Stomach smooth muscle (tissue), 2 donors: Measurements from ENCODE around the gene SLC6A2.
A peak's percentile ranks its signal among the peaks of the same experiment; 100 is the strongest.
"Not testable (repeated sequence)": the region's sequence is repeated elsewhere in the genome, so short reads cannot be mapped to it uniquely, and the experiment has no call there.

ENCODE experiments used
- H3K27ac ChIP-seq: one replicate; pipeline ENCODE4 v1.7.0; 2013; ENCODE audit warnings: mild to moderate bottlenecking, low read length, inconsistent platforms
- H3K27me3 ChIP-seq, 2 donors: one replicate each; pipeline ENCODE4 v1.7.0; 2013; ENCODE audit warnings: low read length in 2 of 2; ENCODE audit not compliant: insufficient read depth in 2 of 2, control insufficient read depth in 1 of 2
- H3K36me3 ChIP-seq, 2 donors: one replicate each; pipeline ENCODE4 v1.7.0; 2013; ENCODE audit warnings: low read length in 2 of 2; ENCODE audit not compliant: control insufficient read depth in 2 of 2, insufficient read depth in 2 of 2
- H3K4me1 ChIP-seq: one replicate; pipeline ENCODE4 v1.7.0; 2013; ENCODE audit warnings: low read length; ENCODE audit not compliant: control insufficient read depth, insufficient read depth
- H3K4me3 ChIP-seq, 2 donors: one replicate each; pipeline ENCODE4 v1.7.0; 2013; ENCODE audit warnings: low read length in 2 of 2
- H3K9ac ChIP-seq, 2 donors: one replicate each; pipeline ENCODE4 v1.7.0; 2013; ENCODE audit warnings: low read length in 2 of 2, mild to moderate bottlenecking in 1 of 2
- H3K9me3 ChIP-seq, 2 donors: one replicate each; pipeline ENCODE4 v1.7.0; 2013; ENCODE audit warnings: low read length in 2 of 2; ENCODE audit not compliant: control insufficient read depth in 2 of 2
- donor health status: healthy.
- donor health status: Pancreatic carcinoma.

Gene SLC6A2

DNA sequence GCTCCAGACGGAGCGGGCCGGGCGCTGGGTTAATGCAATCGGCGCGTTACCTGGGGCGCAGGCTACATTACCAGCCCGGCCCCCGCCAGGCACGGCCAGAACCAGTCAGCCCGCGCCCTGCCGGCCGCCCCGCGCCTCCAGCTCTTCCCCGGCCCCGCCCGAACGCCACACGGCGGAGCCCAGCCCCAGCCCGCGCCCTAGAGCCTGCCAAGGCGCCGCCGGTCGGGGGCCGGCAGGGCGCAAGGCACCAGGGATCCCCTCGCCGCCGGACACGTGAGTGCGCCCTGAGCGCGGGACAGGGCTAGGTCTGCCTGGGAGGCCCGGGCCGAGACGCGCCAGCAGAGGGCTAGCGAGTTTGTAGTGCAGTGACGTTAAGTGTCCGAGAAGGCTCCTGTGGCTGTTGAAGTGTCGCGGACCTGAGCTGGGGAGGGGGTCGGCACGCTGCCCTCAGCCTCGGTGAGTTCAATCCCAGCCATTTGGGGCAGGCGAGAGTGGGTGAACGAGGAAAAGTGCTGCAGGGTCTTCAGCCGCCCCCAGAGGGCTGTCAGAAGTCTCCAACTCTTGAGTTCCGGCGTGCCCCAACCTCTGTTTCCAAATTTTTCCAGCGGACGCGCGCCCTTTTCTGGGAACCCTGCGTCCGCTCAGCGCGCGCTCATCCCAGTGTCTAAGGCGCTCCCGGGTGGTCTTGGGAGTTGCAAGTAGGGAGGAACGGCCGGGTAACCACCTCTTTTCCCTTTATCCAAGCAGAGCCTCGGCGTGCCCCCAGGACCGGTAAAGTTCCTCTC lies at the start of gene SLC6A2:
Gene SLC6A2 (plus strand): TSS at position 92 of the 785 bp plus-strand sequence. CDS start 707 bp downstream, outside the sequence.
- Histone ChIP-seq H3K4me3 (peak within 1 kb of the TSS in 1 of 2 donors; percentile 68), H3K27me3 (peaks cover 26 to 36% of the 10 kb centered on the region in 2 donors), H3K9ac (no peak within 1 kb of the TSS)

DNA sequence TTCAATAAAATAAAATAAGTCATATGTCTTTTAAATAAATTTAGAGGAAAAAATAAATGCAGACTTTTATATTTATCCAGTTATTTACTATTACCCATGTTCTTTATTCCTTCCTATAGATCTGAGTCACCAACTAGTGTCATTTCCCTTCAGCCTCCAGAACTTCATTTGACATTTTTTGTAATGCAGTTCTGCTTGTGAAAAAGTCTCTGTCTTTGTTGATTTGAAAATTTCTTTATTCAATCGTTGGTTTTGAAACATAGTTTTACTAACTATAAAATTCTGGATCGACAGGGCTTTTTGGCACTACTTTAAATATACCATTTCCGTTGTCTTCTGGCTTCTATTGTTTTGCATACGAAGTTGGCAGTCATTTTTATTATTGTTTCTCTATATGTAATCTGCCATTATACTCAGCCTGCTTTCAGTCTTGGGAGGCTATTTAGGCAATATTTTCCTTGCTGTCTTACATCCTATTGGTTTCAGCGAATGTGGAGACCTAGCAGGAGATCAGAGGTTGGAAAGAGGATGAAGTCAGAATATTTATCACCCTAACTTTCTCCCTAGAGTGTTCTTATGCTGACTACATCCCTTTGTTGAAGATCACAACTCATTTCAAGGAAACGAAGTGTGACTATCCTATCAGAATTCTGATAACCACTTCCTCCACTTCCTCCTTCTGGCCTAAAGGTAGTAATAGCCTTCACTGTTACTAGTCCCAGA lies 42.0 kb upstream of the SLC6A2 start:
- Histone ChIP-seq H3K9me3 (no peaks in the 10 kb centered on the region), H3K9ac (no peak overlapping the region), H3K27me3 (no peaks in the 10 kb centered on the region), H3K4me3 (no peak overlapping the region), H3K36me3 (no peaks in the 10 kb centered on the region), H3K4me1 (no peaks in the 10 kb centered on the region), H3K27ac (no peak overlapping the region)

More for the DNA sequence above, at the start of gene SLC6A2:
- Histone ChIP-seq H3K36me3 (no peaks in the 10 kb centered on the region), H3K9me3 (no peaks in the 10 kb centered on the region), H3K27ac (no peak within 1 kb of the TSS), H3K4me1 (peaks cover 18% of the 10 kb centered on the region)

DNA sequence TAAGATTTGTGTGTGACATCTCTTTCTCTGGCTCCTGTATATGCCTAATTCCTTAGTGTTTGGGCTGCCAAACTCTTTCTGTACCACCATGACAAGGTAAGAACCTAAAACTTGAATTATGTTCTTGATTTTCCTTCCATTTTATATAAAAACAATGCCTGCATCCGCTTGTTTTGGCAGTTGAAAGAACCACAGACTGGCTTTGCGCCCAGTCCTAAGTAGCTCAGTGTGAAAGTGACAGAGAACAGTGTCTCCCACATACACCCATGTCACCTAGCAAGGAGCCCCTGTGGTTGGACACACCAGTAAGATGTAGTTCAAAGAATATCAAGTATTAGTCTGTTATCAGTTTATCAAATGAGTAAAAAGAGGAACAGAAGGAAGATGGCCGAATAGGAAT lies 40.7 kb upstream of the SLC6A2 start:
- no peak overlapping the region for H3K27ac ChIP-seq
- no peaks in the 10 kb centered on the region for H3K36me3 ChIP-seq

DNA sequence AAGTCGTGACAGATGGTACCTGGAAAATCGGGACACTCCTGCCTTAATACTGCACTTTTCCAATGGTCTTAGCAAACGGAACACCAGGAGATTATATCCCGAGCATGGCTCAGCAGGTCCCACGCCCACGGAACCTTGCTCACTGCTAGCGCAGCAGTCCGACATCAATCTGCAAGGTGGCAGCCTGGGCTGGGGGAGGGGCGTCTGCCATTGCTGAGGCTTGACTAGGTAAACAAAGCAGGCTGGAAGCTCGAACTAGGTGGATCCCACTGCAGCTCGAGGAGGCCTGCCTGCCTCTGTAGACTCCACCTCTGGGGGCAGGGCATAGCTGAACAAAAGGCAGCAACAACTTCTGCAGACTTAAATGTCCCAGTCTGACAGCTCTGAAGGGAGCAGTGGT lies 40.1 kb upstream of the SLC6A2 start:
- not testable (repeated sequence) for H3K27ac ChIP-seq, H3K9ac ChIP-seq, H3K9me3 ChIP-seq, H3K36me3 ChIP-seq, H3K4me3 ChIP-seq, H3K4me1 ChIP-seq, H3K27me3 ChIP-seq

More for the DNA sequence above, 40.7 kb upstream of the SLC6A2 start:
- Histone ChIP-seq H3K4me3 (no peak overlapping the region), H3K9me3 (no peaks in the 10 kb centered on the region), H3K4me1 (no peaks in the 10 kb centered on the region), H3K27me3 (no peaks in the 10 kb centered on the region), H3K9ac (no peak overlapping the region)

DNA sequence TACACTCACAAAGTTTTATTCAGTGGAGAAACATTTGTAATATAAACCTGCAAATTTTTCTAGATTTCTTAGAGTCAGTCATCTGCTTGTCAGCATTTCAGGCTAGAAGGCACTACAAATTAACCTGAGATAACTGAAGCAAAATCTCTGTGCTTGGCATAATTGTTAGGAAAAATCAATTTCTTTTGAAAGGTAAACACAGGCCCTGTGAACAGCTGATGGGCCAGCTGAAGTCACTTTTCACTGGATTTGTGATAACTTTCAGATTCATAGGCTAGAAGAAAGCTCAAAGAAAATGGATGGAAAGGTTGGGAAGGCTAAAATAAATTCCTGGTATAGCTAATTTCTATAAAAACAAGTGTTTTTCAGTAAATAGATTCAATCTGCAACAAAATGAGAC lies 34.0 kb upstream of the SLC6A2 start:
- Histone ChIP-seq H3K9me3 (no peaks in the 10 kb centered on the region), H3K36me3 (no peaks in the 10 kb centered on the region), H3K4me3 (no peak overlapping the region), H3K27ac (no peak overlapping the region), H3K4me1 (no peaks in the 10 kb centered on the region), H3K27me3 (no peaks in the 10 kb centered on the region), H3K9ac (no peak overlapping the region)

DNA sequence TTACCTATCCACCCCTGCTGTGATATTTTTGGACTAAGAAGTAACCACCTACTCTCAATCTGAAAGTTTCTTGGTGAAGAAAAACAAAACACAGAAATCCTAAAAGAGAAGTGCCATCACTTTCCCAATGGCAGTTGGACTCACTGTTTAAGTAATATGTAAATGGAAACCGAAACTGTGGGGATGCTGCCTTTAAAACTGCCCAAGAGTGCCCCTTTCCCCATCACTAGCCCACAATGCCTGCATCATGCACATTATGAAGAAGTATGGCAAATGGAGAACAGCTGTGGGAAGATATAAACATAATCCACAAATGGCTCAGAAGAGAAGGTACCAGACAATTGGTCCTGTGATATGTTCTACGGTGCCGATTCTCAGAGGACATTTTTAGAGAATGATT lies 33.5 kb upstream of the SLC6A2 start:
- Histone ChIP-seq H3K4me1 (no peaks in the 10 kb centered on the region), H3K9me3 (no peaks in the 10 kb centered on the region), H3K9ac (no peak overlapping the region), H3K27ac (no peak overlapping the region), H3K27me3 (no peaks in the 10 kb centered on the region), H3K4me3 (no peak overlapping the region), H3K36me3 (no peaks in the 10 kb centered on the region)

DNA sequence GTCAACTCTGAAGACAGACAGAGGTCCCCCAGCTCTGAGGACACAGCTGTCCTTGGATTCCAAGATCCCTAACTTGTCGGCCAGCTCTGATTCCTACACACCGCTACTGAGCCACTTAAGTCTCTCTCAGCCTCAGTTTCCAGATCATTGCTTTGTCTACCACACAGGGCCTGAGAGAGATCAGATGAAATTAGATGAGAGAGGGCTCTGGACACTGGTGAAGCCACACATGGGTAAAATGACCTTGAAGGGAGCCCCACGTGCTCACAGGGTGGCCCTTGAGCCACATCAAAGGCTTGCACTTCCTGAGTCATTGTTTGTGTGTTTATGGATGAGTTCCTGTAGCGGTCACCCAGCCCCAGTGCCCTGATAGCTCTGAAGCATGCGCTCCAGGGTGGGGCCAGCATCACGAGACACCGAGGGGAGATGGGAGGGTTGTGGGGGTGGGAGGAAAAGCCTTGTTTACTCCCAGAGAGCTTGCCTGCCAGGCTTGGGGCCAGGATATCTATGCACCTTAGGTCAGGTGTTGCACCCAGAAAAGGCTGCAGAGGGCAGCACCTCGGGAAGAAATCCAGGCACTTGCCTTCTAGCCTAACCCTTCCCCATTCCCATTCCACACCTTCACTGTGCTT lies 32.7 kb upstream of the SLC6A2 start:
- Histone ChIP-seq H3K27me3 (no peaks in the 10 kb centered on the region), H3K9me3 (no peaks in the 10 kb centered on the region), H3K27ac (no peak overlapping the region), H3K9ac (no peak overlapping the region), H3K4me3 (no peak overlapping the region), H3K4me1 (no peaks in the 10 kb centered on the region), H3K36me3 (no peaks in the 10 kb centered on the region)

DNA sequence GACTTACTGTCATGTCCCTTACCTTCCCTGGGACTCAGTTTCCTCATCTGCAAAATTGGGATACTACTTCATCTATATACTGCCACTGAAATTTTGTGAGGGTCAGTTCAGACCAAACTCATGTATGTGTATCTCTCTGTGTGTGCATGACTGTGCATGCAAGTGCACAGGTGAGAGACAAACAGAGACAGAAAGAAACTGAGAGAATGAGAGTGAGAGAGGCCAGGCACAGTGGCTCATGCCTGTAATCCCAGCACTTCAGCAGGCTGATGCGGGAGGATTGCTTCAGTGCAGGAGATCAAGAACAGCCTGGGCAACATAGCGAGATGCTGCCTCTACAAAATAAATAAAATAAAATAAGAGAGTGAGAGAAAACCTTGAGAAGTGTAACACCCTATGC lies 32.1 kb upstream of the SLC6A2 start:
- H3K27me3 ChIP-seq, result no peaks in the 10 kb centered on the region
- no peak overlapping the region for H3K27ac ChIP-seq
- H3K4me1 ChIP-seq, result no peaks in the 10 kb centered on the region
- no peaks in the 10 kb centered on the region for H3K36me3 ChIP-seq
- H3K4me3 ChIP-seq, result no peak overlapping the region
- H3K9me3 ChIP-seq, result no peaks in the 10 kb centered on the region
- H3K9ac ChIP-seq, result no peak overlapping the region

DNA sequence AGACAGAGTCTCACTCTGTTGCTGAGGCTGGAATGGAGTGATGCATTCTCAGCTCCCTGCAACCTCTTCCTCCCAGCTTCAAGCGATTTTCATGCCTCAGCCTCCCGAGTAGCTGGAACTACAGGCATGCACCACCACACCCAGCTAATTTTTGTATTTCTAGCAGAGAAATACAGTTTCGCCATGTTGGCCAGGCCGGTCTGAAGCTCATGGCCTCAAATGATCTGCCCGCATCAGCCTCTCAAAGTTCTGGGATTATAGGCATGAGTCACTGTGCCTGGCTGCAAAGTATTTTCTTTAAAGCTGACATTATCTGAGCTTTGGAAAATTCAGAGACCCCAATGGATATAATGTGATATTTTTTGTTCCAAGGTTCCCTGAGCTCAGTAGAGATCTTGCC lies 31.1 kb upstream of the SLC6A2 start:
- Histone ChIP-seq H3K4me1 (no peaks in the 10 kb centered on the region), H3K27ac (no peak overlapping the region), H3K4me3 (no peak overlapping the region), H3K9ac (no peak overlapping the region), H3K36me3 (no peaks in the 10 kb centered on the region), H3K9me3 (no peaks in the 10 kb centered on the region), H3K27me3 (no peaks in the 10 kb centered on the region)

DNA sequence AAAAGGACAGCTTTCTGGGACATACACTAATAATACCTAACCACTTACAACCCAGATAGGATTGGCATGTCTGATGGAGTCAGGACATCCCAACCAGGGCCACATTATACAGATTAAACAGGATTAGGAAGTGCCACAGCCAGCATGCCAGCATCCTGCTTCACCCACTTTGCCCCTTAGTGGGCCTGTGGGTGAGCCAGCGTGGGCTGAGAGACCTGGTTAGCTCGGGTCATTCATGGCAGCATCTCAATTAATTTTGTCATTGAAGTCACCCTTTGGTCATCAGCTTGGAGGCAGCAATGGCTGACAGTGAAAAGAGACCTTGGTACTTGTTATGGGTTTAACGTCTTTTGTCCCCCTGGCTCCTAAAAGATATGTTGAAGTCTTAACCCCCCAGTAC lies 29.9 kb upstream of the SLC6A2 start:
- no peaks in the 10 kb centered on the region for H3K36me3 ChIP-seq
- no peak overlapping the region for H3K27ac ChIP-seq
- H3K9ac ChIP-seq, result no peak overlapping the region
- no peaks in the 10 kb centered on the region for H3K4me1 ChIP-seq
- no peaks in the 10 kb centered on the region for H3K9me3 ChIP-seq
- no peaks in the 10 kb centered on the region for H3K27me3 ChIP-seq
- no peak overlapping the region for H3K4me3 ChIP-seq
